IPS-18c (cell line): ENCODE results near the gene SET.

Experiments used
- H3K4me3 ChIP-seq: 2 replicates; pipeline ENCODE4 v1.7.0; 2013; ENCODE audit warnings: low read depth, mild to moderate bottlenecking, low read length, moderate library complexity; ENCODE audit not compliant: insufficient read depth
- H3K9me3 ChIP-seq: one replicate; pipeline ENCODE4 v1.6.1; 2013; ENCODE audit warnings: mild to moderate bottlenecking, low read length, moderate library complexity; ENCODE audit not compliant: control insufficient read depth, insufficient read depth

The SET gene

GRCh38 chr9:128743421-128743820, 54.4 kb downstream of the SET start:
- H3K4me3 ChIP-seq = no peak overlapping the region
- H3K9me3 ChIP-seq = no peaks in the 10 kb centered on the region
